Right lobe of liver (tissue), 6 donors: ENCODE data around the gene HECW1. TPM values are rescaled to one million over a fixed set of nuclear protein-coding genes. Genes with fewer than 3 reads are reported as not detected.
"Not testable (repeated sequence)": the region's sequence is repeated elsewhere in the genome, so short reads cannot be mapped to it uniquely, and the experiment has no call there.

ENCODE experiments used
- ATAC-seq, 4 donors: fragments of 200-7000 bp; cut with Tn5 transposase; one replicate each; pipeline ENCODE4 v1.9.1; 2020; ENCODE audit warnings: mild to moderate bottlenecking in 4 of 4, moderate library complexity in 4 of 4
- DNase-seq, 3 donors: peaks; one replicate each; pipeline ENCODE4 v3.0.0-alpha.2; 2020
- H3K27ac ChIP-seq, 3 donors: fragments of 200-600 bp; one replicate each; pipeline ENCODE4 v1.8.0; 2022
- H3K27me3 ChIP-seq, 2 donors: fragments of 200-600 bp; one replicate each; pipeline ENCODE4 v1.8.0; 2022
- H3K36me3 ChIP-seq, 4 donors: fragments of 200-600 bp; sonication (generic) in 1 of 4; one replicate each; pipeline versions ENCODE4 v1.5.1 to v1.8.0; 2017 to 2022; ENCODE audit warnings: control low read depth in 1 of 4
- H3K4me1 ChIP-seq, 4 donors: fragments of 200-600 bp; sonication (generic) in 1 of 4; one replicate each; pipeline versions ENCODE4 v1.5.1 to v1.8.0; 2017 to 2022; ENCODE audit warnings: control low read depth in 1 of 4
- H3K4me3 ChIP-seq, 3 donors: fragments of 200-600 bp; one replicate each; pipeline ENCODE4 v1.8.0; 2022
- H3K9me3 ChIP-seq, 4 donors: fragments of 200-600 bp; sonication (generic) in 1 of 4; one replicate each; pipeline versions ENCODE4 v1.5.1 to v1.8.0; 2017 to 2022; ENCODE audit warnings: control low read depth in 1 of 4
- CTCF ChIP-seq, 4 donors: fragments of 200-600 bp in 3 of 4; fragments of 450-650 bp in 1 of 4; IDR thresholded peaks; one replicate each; pipeline versions ENCODE4 v1.5.1 to v1.8.0; 2016 to 2022; ENCODE audit warnings: antibody characterized with exemption in 4 of 4, mild to moderate bottlenecking in 2 of 4
- POLR2A ChIP-seq: fragments of 450-650 bp; IDR thresholded peaks from one replicate; pipeline ENCODE4 v1.6.1; 2017; ENCODE audit warnings: antibody characterized with exemption, mild to moderate bottlenecking
- WGBS: methylation state at CpG from one replicate; pipeline ENCODE4 v1.1.6; 2018; ENCODE audit warnings: low coverage, low lambda C conversion rate; ENCODE audit not compliant: insufficient coverage; ENCODE audit errors: missing lambda C conversion rate; 5-methylcytosine and 5-hydroxymethylcytosine counted together
- intact Hi-C, 2 donors: fragments of 100-400 bp; cut with DNase I; formaldehyde crosslinking; loops; one replicate each; pipeline versions ENCODE4 v1.11.2 to v1.14.1; 2022
- total RNA-seq, 6 experiments: library from RNA; depleted of rRNA in 2 of 6; stranded (reverse); fragments of >200 nt in 2 of 6; fragmentation: NEBNext Ultra II Directional in 3 of 6; extraction: Animal tissue kit (Norgen Biotek cat#: 25700) in 3 of 6; gene quantifications; one replicate each; pipeline versions ENCODE4 v1.1.0 to v1.2.4, GENCODE V29; 2016 to 2023
- donor health status: DM: no; HTN: yes; CAD: no.
- donor health status: DM: no; HTN: no; CAD: no.
- donor health status: DM: no; HTN: no; CAD: no.
- donor health status: DM: no; HTN: yes; CAD: no.
- donor health status: DM: no; HTN: yes; CAD: no.

The HECW1 gene
- total RNA-seq, 6 experiments from 2014 or later: 0.02 to 0.87 (median 0.09) TPM; not detected in 1

- ATAC-seq (no peak), DNase-seq (no peak)
- no peaks in the 10 kb centered on the region for H3K9me3 ChIP-seq
- WGBS: 50% methylated on average over 2 of the region's 2 CpGs
- no peak for TF ChIP-seq CTCF (IDR thresholded peaks at IDR 0.05)
- no peak for TF ChIP-seq POLR2A
- no peaks in the 10 kb centered on the region for H3K4me1 ChIP-seq
- no peaks in the 10 kb centered on the region for H3K27me3 ChIP-seq
- intact Hi-C loops: no loop called here
- no peak overlapping the region for H3K27ac ChIP-seq
- no peak overlapping the region for H3K4me3 ChIP-seq
- H3K36me3 ChIP-seq: no peaks in the 10 kb centered on the region
These were observed 228.7 kb downstream of the HECW1 start for GRCh38 chr7:43341132-43341531.

GRCh38 chr7:43343417-43343816 is 231.0 kb downstream of the HECW1 start:
- H3K36me3 ChIP-seq, H3K4me3 ChIP-seq, H3K27me3 ChIP-seq, H3K4me1 ChIP-seq, DNase-seq, ATAC-seq, H3K27ac ChIP-seq, H3K9me3 ChIP-seq, intact Hi-C loops: not testable (repeated sequence)
- 79% methylated on average over 4 of the region's 4 CpGs for WGBS

- intact Hi-C loops, H3K9me3 ChIP-seq, H3K4me3 ChIP-seq, DNase-seq, H3K4me1 ChIP-seq, H3K27me3 ChIP-seq, H3K36me3 ChIP-seq, H3K27ac ChIP-seq, ATAC-seq: not testable (repeated sequence)
- 0% methylated on average over 1 of the region's 1 CpG for WGBS
These were observed 233.2 kb downstream of the HECW1 start for GRCh38 chr7:43345696-43346095.

GRCh38 chr7:43351683-43352082 is 239.2 kb downstream of the HECW1 start:
- Histone ChIP-seq H3K9me3 (no peaks in the 10 kb centered on the region), H3K4me3 (no peak overlapping the region), H3K36me3 (no peaks in the 10 kb centered on the region), H3K27ac (no peak overlapping the region), H3K27me3 (no peaks in the 10 kb centered on the region), H3K4me1 (no peaks in the 10 kb centered on the region)
- ATAC-seq (no peak), DNase-seq (no peak)
- intact Hi-C loops: no loop called here
- WGBS: 56% methylated on average over 3 of the region's 3 CpGs
- TF ChIP-seq POLR2A (no peak), CTCF (IDR thresholded peaks at IDR 0.05) (no peak)

- Histone ChIP-seq H3K4me3 (no peak overlapping the region), H3K27me3 (no peaks in the 10 kb centered on the region), H3K9me3 (no peaks in the 10 kb centered on the region), H3K36me3 (no peaks in the 10 kb centered on the region), H3K27ac (no peak overlapping the region), H3K4me1 (no peaks in the 10 kb centered on the region)
- intact Hi-C loops: no loop called here
- DNase-seq (no peak), ATAC-seq (no peak)
- TF ChIP-seq CTCF (IDR thresholded peaks at IDR 0.05) (no peak), POLR2A (no peak)
- WGBS: 89% methylated on average over 1 of the region's 1 CpG
These were observed 241.5 kb downstream of the HECW1 start for GRCh38 chr7:43353902-43354301.

GRCh38 chr7:43362652-43363034 is 250.2 kb downstream of the HECW1 start:
- no peak for TF ChIP-seq POLR2A
- no peak for TF ChIP-seq CTCF (IDR thresholded peaks at IDR 0.05)
- H3K27ac ChIP-seq: no peak overlapping the region
- 20% methylated on average over 1 of the region's 2 CpGs for WGBS
- no peaks in the 10 kb centered on the region for H3K36me3 ChIP-seq
- peak in 1 of 4 donors; percentile 6 for ATAC-seq
- no peak for DNase-seq
- intact Hi-C loops: loop anchor here in 1 of 2 donors (10.0 kb wide), 1 partner anchor 58 kb away; no protein-coding TSS in a partner anchor
- H3K4me1 ChIP-seq: no peaks in the 10 kb centered on the region
- no peaks in the 10 kb centered on the region for H3K27me3 ChIP-seq
- no peaks in the 10 kb centered on the region for H3K9me3 ChIP-seq
- no peak overlapping the region for H3K4me3 ChIP-seq
